Neural crest cell (in vitro differentiated cells): ENCODE results near the gene EIF3J. TPM values are rescaled to one million over a fixed set of nuclear protein-coding genes. Genes with fewer than 3 reads are reported as not detected.
A peak's percentile ranks its signal among the peaks of the same experiment; 100 is the strongest.
"Not testable (repeated sequence)": the region's sequence is repeated elsewhere in the genome, so short reads cannot be mapped to it uniquely, and the experiment has no call there.

ENCODE experiments used
- DNase-seq: peaks from one replicate; pipeline ENCODE4 v3.0.0; 2021; ENCODE audit warnings: low read depth, mixed read lengths, low spot score
- H3K27ac Mint-ChIP-seq: one replicate; pipeline ENCODE4 v1.8.0; 2021; ENCODE audit warnings: mild to moderate bottlenecking, mixed read lengths; ENCODE audit not compliant: unreplicated experiment
- H3K27me3 Mint-ChIP-seq: 2 replicates; pipeline ENCODE4 v1.8.0; 2021; ENCODE audit warnings: low read depth, mild to moderate bottlenecking, mixed read lengths
- H3K36me3 Mint-ChIP-seq: 2 replicates; pipeline ENCODE4 v1.8.0; 2021; ENCODE audit warnings: low read depth, mild to moderate bottlenecking, mixed read lengths
- H3K4me1 Mint-ChIP-seq: 2 replicates; pipeline ENCODE4 v1.8.0; 2021; ENCODE audit warnings: mixed read lengths
- H3K4me3 Mint-ChIP-seq: one replicate; pipeline ENCODE4 v1.8.0; 2021; ENCODE audit warnings: mild to moderate bottlenecking, mixed read lengths
- H3K9me3 Mint-ChIP-seq: 2 replicates; pipeline ENCODE4 v1.8.0; 2021; ENCODE audit warnings: mixed read lengths
- total RNA-seq: library from RNA; stranded (reverse); gene quantifications from 2 replicates; pipeline ENCODE4 v1.2.1, GENCODE V29; 2021
- TF ChIP-seq, protein P1 (sequence below): fragments of 200-600 bp; sonication (generic); conservative IDR thresholded peaks from 2 replicates; pipeline ENCODE4 v1.5.0; 2021; ENCODE audit warnings: antibody characterized with exemption, mild to moderate bottlenecking

Gene EIF3J
- total RNA-seq, 1 donor from 2014 or later: 128 TPM

GRCh38 chr15:44527241-44527640, 9.7 kb upstream of the EIF3J start:
- Mint-ChIP-seq H3K27ac (no peak overlapping the region), H3K4me1 (peaks cover 5% of the 10 kb centered on the region), H3K27me3 (no peaks in the 10 kb centered on the region), H3K36me3 (no peaks in the 10 kb centered on the region), H3K9me3 (no peaks in the 10 kb centered on the region), H3K4me3 (no peak overlapping the region)
- DNase-seq: no peak
- TF ChIP-seq, protein P1, sequence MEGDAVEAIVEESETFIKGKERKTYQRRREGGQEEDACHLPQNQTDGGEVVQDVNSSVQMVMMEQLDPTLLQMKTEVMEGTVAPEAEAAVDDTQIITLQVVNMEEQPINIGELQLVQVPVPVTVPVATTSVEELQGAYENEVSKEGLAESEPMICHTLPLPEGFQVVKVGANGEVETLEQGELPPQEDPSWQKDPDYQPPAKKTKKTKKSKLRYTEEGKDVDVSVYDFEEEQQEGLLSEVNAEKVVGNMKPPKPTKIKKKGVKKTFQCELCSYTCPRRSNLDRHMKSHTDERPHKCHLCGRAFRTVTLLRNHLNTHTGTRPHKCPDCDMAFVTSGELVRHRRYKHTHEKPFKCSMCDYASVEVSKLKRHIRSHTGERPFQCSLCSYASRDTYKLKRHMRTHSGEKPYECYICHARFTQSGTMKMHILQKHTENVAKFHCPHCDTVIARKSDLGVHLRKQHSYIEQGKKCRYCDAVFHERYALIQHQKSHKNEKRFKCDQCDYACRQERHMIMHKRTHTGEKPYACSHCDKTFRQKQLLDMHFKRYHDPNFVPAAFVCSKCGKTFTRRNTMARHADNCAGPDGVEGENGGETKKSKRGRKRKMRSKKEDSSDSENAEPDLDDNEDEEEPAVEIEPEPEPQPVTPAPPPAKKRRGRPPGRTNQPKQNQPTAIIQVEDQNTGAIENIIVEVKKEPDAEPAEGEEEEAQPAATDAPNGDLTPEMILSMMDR: no peak

DNA sequence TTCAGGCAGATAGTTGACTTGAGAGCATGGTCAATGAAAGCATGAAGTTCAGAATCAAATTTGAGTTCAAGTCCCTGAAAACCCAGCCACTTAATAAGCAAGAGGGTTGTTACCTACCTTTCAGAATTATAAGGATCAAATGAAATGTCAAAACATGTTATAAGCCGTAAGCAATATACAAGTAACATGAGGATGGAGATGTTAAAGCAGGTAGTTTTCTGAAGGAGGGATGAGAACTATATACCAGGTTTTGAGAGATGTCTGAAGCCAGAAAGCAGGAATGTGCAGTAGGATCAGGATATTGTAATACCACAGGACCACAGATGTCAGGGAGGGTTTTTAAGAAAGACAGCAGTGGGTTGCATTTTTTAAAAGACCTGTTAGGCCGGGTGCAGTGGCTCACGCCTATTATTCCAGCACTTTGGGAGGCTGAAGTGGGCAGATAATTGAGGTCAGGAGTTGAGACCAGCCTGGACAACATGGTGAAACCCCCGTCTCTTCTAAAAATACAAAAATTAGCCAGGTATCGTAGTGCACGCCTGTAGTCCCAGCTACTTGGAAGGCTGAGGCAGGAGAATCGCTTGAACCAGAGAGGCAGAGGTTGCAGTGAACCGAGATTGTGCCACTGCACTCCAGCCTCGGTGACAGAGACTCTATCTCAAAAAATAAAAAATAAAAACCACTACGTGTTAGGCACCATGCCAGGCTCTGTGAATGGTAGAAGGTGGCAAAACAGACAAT, 6.9 kb upstream of the EIF3J start:
- Mint-ChIP-seq H3K27ac (no peak overlapping the region), H3K9me3 (no peaks in the 10 kb centered on the region), H3K4me1 (peaks cover 8% of the 10 kb centered on the region), H3K4me3 (peak overlapping the region; percentile 18), H3K27me3 (no peaks in the 10 kb centered on the region), H3K36me3 (no peaks in the 10 kb centered on the region)
- TF ChIP-seq, protein P1: no peak
- DNase-seq: no peak

DNA sequence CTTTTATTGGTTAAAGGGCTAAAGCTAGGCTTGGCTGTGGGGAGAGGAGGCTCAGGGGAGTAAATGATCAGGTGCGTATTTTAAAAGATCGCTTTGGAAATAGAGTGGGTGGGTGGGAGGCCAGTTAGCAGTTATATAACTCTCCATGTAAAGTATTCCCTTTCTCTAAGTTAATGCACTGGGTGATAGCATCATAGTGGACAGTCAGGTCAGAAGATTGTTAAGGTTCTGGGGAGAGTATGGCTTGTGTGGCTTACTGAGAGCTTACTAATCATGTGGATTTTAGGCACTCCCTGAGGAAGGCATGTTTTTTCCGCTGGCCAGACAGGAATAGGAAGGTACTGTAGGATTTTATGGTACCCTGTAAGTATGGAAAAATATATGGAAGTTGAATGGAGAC, 6.3 kb upstream of the EIF3J start:
- no peak for DNase-seq
- H3K27me3 Mint-ChIP-seq: no peaks in the 10 kb centered on the region
- H3K27ac Mint-ChIP-seq: no peak overlapping the region
- H3K9me3 Mint-ChIP-seq: no peaks in the 10 kb centered on the region
- TF ChIP-seq, protein P1: no peak
- H3K4me3 Mint-ChIP-seq: peak overlapping the region; percentile 18
- H3K4me1 Mint-ChIP-seq: peaks cover 13% of the 10 kb centered on the region
- no peaks in the 10 kb centered on the region for H3K36me3 Mint-ChIP-seq

- Mint-ChIP-seq H3K4me1 (peaks cover 16% of the 10 kb centered on the region), H3K4me3 (peak overlapping the region; percentile 10)
- not testable (repeated sequence) for H3K36me3 Mint-ChIP-seq, H3K27me3 Mint-ChIP-seq, H3K27ac Mint-ChIP-seq, DNase-seq, H3K9me3 Mint-ChIP-seq
Observed at GRCh38 chr15:44532275-44532674, 4.7 kb upstream of the EIF3J start.

DNA sequence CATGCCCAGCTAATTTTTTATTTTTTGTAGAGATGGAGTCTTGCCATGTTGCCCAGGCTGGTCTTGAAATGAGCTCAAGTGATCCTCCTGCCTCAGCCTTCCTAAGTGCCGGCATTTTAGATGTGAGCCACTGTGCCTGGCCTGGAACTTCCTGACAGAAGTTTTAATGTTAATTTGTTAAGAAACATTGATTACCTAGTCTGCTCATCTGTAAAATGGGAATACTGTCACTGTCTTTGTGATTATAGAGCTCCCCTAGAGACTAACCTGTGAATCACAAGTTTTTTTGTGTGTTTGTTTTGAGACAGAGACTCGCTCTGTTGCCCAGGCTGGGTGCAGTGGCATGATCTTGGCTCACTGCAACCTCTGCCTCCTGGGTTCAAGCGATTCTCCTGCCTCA, 4.3 kb upstream of the EIF3J start:
- Mint-ChIP-seq H3K27me3 (no peaks in the 10 kb centered on the region), H3K36me3 (peaks cover 3% of the 10 kb centered on the region), H3K4me1 (peaks cover 15% of the 10 kb centered on the region), H3K27ac (no peak overlapping the region), H3K4me3 (peak overlapping the region; percentile 71), H3K9me3 (no peaks in the 10 kb centered on the region)
- DNase-seq: no peak
- TF ChIP-seq, protein P1: peak; percentile 28

GRCh38 chr15:44535092-44535491, 1.9 kb upstream of the EIF3J start:
- DNase-seq: no peak
- no peaks in the 10 kb centered on the region for H3K9me3 Mint-ChIP-seq
- H3K36me3 Mint-ChIP-seq: peaks cover 8% of the 10 kb centered on the region
- TF ChIP-seq, protein P1: no peak
- no peaks in the 10 kb centered on the region for H3K27me3 Mint-ChIP-seq
- peak overlapping the region; percentile 86 for H3K4me3 Mint-ChIP-seq
- peaks cover 26% of the 10 kb centered on the region for H3K4me1 Mint-ChIP-seq
- peak overlapping the region; percentile 5 for H3K27ac Mint-ChIP-seq
